ENCODE measurements around the gene RECK.

DNA sequence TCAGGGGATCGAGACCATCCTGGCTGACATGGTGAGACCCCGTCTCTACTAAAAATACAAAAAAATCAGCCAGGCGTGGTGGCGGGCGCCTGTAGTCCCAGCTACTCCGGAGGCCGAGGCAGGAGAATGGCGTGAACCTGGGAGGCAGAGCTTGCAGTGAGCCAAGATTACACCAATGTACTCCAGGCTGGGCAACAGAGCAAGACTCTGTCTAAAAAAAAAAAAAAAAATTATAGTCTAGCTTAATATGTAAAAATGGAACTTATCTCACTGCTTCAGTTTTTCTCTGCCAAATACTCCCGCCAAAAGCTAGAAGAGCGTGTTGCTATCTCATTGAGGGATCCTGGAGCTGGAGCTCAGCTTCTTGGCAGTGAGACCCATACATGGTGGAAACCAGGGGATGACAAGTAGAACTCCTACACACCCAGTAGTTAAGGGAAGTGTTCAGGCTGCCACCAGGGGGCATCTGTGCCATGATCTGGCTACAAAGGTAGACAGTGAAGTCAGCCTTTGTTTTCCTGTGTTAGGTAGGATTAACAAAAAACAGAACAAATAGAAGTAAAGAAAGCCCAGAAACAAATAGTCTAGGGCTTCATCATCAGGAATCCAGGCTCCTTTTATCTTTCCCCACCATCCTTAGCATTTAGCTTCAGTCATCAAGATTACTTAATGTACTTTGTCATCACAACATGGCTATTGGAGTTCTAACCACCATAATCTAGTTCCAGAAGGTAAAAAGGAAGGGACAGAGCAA lies 66.2 kb downstream of the RECK start:
- TF ChIP-seq CTCF (IDR thresholded peaks at IDR 0.05): peak in 1 of 3 donors; percentile 55
- TF ChIP-seq POLR2A (IDR thresholded peaks at IDR 0.05): no peak

All from lower leg skin (tissue), 3 donors.